Fibroblast of peridontal ligament (primary cell): ENCODE measurements around the gene HOXA4.

Source experiments
- DNase-seq: peaks from one replicate; pipeline ENCODE4 v3.0.0-alpha.2; 2010; ENCODE audit errors: extremely low read depth

HOXA4 gene

DNA sequence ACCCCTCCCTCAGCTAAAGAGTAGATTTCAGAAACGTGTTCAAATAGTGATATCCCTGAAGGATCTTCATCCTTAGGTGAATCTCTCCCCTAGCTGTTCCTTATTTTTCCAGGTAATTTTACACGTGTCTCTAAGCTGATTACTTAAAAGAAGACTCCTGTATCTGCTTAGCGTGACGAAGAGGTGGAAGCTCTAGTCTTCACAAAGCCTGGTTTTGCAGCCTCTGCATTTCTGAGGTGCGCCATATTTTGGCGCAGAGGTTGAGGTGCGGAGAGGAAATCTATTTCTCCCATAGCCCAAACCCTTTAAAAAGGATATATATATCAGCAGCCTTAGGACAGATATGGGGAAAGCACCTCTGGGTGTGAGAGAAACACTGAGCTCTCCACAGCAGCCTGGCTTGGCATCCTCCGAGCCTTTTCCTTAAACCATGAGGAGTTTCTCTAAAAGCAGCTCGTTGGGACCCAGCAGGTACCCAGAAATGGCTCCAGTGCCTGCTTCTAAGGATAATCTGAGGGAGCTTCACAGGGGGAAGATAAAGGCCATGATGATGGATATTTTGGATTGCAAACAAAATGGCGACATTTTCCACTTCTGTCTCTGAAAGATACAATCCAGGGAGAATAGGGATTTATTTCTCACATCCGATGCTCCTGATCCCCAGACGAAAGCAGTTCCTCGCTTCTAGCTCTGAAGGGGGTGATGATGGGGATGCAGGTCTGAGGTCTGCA lies 25.1 kb downstream of the HOXA4 start:
- DNase-seq: no peak

DNA sequence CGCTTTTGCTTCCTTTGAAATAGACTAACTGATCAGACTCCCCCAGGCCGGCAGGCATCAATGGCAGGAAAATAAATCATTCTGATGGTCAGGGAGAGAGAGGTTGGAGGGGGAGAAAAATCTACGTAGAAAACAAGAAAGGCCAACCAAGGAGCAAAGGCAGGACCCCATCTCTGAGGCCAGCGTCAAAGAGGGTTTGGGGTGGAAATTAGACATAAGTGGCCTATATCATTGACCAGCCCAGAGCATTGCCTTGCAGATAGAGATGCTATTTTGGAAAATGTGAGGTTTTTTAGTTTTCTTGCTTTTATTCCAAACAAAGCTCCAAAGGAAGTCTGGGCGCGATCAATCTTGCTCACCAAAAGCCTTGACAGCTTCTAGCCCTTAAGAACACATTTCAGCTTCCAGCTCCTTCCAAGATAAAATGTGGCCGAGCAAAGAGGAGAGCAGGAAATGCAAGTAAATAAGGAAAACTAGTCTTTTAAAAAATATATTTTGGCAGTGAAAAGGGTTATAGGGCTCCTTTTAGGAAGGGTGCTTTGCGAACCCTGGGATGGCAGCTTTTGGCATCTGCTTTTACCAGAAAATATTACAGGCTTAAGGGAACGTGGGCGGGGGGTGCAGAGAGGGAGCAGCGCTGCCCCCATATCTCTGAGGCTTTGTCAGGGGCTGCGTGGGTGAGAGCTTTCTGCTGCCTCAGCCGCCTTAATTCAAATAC lies 26.1 kb downstream of the HOXA4 start:
- DNase-seq: no peak

DNA sequence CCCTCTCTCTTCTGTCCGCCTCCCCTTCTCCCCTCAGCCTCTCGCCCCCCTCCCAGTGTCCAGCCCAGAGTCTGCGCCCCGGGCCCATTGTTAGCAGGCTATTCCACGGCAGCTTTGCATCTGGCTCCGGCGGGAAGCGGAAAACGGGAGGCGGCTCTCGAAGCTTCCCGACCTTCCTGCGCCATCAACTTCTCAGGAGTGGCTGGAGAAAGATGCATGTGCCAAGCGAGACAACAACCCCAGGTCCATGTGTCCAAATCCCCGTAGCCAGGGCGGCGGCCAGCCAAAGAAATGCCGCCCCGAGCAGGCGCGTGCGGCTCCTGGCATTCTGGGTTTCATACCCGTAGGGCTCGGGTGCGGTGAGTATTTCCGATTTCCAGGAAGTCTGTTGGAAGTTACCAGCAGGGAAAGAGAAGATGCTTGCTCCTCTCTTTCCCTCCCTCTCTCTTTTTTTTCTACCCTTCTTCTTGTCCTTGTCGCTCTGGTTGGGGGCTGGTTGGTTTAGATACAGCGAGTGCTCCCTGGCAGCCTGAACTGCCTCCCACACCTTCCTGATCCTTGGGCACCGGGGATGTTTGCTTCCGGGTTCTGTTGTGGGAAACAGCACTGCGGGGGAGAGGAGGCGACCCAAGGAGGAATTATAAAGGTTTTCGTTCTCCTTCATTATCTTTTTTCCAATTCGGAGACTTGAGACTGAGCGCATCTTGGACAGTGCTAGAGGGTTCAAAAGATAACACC lies 26.9 kb downstream of the HOXA4 start:
- DNase-seq: no peak

DNA sequence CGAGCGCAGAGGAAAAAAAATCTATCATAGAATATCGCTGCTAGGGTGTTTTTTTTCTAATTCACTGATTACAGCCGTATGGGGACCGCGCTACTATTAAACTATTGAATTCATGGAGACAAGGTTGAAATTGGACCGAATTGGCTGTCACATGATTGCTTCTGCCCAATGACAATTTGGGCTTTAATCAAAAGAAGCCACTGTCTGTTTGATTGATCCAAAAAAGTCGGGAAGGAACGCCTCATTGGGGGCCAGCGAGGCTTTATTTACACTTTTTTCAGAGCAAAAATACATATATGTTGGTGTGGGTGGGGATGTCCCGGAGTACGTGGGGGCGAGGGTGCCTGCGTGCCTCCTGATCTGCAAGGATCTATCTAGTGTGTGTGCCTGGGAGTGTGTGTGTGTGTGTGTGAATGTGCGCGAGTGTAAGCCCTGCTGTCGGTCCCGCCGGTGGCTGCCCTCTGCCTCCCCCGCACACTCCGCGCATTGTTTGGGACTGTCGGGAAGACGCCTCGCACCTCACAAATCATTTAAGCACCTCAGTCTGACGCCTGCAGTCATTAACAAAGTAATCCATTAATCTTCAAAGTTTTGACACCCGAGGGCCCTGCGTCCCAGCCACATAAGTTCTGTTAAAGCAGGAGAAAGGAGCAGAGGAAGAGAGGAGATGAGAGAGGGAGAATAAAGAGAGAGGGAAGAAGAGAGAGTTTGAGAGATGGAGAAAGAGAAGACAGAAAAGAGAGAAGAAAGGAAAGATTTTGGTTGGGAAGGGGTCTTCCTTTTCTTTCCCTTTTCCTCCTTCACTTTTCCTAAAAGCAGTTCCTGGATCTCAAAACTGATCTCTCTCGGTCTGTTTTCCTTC lies 27.7 kb downstream of the HOXA4 start, which contains the start of gene HOXA2:
HOXA2 (minus strand) TSS at position 103 of the 862 bp plus-strand sequence. CDS start 183 bp downstream, outside the sequence.
- DNase-seq: no peak

GRCh38 chr7:27101957-27102580 lies 28.5 kb downstream of the HOXA4 start:
- no peak for DNase-seq

DNA sequence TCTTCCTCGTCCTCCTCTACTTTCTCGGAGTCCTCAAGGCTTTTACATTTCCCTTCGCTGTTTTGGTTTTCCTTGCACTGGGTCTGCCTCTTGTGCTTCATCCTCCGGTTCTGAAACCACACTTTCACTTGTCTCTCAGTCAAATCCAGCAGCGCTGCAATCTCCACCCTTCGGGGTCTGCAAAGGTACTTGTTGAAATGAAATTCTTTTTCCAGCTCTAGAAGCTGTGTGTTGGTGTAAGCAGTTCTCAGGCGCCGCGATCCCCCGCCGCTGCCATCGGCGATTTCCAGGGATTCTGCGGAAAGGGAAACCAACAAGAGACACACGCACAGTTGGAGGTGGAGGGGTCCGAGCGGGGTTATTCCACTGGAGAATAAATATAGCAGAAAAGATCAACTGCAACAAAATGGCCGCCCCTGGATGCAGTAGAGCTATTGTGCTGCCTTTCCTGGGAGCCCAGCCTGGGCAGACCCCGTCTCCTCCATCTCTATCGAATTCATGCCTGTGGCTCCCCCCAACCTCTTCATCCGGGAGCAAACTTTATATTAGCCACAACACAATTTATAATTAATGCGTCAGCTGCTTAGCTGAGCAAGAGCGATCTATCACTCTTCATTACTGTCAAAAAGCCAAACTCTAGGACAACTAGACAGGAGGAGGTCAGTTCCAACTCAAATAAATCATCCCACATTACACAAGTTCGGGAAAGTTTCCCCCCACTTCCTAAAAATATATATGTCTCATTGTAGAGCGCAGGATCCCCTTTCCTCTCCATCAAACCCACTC lies 29.2 kb downstream of the HOXA4 start:
- no peak for DNase-seq

GRCh38 chr7:27100694-27101170 lies 29.8 kb downstream of the HOXA4 start:
- DNase-seq: no peak

GRCh38 chr7:27099453-27100370 lies 30.8 kb downstream of the HOXA4 start:
- no peak for DNase-seq

DNA sequence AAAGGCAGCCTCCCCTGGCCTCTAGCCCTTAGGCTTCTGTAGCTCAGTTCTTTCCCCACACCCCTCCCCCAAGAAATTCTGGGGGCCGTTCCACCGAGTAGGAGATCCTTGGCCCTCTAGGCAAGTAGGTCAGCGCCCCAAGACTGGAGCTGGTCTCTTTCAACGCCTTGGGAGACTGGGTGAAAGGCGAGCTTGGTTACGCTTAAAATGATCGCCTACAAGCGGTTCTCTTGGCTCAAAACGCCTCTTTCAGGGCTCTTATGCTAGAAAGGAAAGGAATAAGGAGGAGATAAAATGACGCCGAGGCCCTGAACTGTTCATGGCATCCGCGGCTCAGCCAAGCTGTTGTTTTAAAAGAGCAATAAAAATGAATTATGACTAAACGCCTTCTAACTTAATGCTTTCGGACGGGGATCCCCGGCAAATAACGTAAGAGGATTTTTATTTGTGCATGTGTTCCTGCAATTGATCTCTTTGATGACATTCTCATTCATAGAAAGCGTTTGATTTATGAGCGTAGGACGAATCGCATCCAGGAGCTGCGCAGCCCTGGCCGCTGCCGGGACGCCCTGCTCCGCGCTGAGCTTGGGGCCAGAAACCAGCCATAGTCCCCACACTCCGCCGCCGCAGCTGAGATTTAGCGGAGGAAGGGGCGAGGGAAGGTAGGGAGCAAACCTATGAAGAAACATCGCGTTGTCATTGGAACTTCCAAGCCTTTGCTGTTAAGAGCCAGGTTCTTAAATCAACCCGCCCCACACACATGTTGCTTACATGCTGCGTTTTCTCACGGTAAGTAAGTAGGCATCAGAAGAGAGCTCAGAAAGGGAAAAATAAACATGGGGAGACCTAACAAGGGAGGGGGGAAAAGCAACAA lies 31.7 kb downstream of the HOXA4 start:
- no peak for DNase-seq

- DNase-seq: no peak
Measured at GRCh38 chr7:27097686-27098577, 32.6 kb downstream of the HOXA4 start.

GRCh38 chr7:27096768-27097514 lies 33.6 kb downstream of the HOXA4 start:
- no peak for DNase-seq

DNA sequence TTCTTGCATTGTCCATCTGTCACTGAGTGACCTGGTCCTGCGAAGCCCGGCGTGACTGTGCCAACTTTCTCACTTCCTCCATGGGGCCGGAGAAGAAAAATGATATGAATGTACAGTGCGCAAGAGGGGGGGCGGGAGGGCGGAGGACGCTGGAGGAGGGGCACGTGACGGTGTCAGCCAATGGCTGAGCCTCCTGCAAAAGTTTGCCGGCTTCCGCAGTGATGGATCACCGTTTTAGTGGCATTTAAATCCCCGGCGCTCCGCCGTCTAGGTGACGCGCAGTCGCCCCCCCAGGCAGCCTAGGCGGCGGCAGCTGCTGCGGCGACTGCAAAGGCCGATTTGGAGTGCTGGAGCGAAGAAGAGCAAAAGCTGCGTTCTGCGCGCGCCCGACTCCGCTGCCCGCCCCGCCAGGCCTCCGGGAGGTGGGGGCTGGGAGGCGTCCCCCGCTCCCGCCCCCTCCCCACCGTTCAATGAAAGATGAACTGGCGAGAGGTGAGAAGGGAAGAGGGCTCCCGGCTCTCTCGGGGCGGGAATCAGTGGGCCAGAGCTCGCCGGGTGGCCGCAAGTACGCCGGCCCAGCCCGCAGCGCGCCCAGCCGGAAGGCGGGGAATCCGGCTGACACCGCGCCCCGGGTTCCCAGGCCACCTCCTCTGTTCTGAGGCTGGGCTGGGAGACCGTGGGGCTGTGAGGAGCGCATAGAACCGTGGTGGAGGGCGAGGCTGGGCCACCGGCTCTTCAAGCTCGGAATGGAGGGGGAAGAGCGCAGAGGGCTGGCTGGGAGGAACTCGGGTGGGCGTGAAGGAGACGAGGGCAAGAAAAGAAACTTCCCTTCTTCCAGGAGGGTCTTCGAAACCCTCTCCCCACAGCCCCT lies 34.4 kb downstream of the HOXA4 start, which contains the start of gene HOXA1:
HOXA1 (minus strand) TSS at position 104 of the 871 bp plus-strand sequence; CDS start at position 16, 88 bp downstream.
- no peak for DNase-seq

DNA sequence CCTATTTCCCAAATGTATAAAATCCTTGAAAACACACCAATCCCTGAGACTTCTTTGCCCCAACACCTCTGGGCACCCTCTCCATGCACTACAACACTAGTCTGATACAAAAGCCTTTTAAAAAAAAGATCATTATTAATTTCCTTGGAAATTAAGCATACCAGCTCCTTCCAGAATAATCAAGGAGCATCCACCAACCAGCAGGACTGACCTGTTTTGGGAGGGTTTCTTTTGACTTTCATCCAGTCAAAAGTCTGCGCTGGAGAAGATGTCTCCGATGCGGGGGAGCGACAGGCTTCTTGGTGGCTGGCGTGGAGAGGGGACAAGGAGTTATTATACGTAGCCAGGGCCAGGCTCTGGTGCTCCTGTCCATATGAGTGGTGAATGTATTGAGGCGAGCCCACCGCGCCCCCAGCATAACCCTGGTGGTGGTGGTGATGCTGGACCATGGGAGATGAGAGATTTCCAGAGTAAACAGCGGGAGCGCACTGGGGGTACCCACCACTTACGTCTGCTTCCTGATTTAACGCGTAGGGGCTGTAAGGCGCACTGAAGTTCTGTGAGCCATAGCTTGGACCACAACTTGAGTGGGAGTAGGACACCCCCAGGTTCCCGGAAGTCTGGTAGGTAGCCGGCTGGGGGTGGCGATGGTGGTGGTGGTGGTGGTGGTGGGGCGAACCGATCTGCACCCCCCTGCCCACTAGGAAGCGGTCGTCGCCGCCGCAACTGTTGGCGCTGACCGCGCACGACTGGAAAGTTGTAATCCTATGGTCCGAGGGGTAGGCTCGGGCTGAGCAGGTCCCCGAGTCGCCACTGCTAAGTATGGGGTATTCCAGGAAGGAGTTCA lies 35.3 kb downstream of the HOXA4 start:
- DNase-seq: no peak
